ENCODE results near the gene IGFBP4.

GRCh38 chr17:40487371-40488020 is 44.2 kb downstream of the IGFBP4 start:
- no peak for TF ChIP-seq POLR2A (IDR thresholded peaks at IDR 0.05)
- no peak for TF ChIP-seq CTCF (IDR thresholded peaks at IDR 0.05)
- TF ChIP-seq EP300 (IDR thresholded peaks at IDR 0.05) = no peak
- TF ChIP-seq POLR2AphosphoS5 (IDR thresholded peaks at IDR 0.05) = no peak
